HG03354 (cell line): Measurements from ENCODE around the gene CELSR2.
"Not testable (repeated sequence)": the region's sequence is repeated elsewhere in the genome, so short reads cannot be mapped to it uniquely, and the experiment has no call there.

Source experiments
- ATAC-seq: cut with Tn5 transposase; IDR thresholded peaks from one replicate; pipeline ENCODE4 v1.9.1; 2021; ENCODE audit warnings: mild to moderate bottlenecking; ENCODE audit not compliant: unreplicated experiment, poor library complexity, severe bottlenecking

The CELSR2 gene

GRCh38 chr1:109298666-109299557 is 49.6 kb downstream of the CELSR2 start:
- ATAC-seq: no peak

GRCh38 chr1:109299558-109300343 is 50.4 kb downstream of the CELSR2 start:
- ATAC-seq: no peak

GRCh38 chr1:109300650-109301151 is 51.4 kb downstream of the CELSR2 start:
- ATAC-seq: no peak

DNA sequence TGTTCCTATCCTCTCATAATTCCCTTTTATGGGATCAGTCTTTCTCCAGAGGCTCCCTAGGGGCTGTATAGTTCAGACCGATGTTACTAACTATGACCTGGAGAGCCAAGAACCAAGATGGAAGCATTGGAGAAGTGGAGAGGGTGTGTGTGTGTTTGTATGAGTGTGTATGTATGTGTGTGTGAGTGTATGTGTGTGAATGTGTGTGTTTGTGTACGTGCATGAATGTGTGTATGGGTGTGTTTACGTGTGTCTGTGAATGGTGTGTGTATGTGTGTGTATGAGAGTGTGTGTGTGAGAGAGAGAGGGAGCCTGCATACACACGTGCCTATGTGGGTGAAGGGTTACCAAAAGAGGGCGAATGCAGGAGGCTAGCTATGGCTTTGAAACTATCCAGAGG is 52.5 kb downstream of the CELSR2 start:
- no peak for ATAC-seq

DNA sequence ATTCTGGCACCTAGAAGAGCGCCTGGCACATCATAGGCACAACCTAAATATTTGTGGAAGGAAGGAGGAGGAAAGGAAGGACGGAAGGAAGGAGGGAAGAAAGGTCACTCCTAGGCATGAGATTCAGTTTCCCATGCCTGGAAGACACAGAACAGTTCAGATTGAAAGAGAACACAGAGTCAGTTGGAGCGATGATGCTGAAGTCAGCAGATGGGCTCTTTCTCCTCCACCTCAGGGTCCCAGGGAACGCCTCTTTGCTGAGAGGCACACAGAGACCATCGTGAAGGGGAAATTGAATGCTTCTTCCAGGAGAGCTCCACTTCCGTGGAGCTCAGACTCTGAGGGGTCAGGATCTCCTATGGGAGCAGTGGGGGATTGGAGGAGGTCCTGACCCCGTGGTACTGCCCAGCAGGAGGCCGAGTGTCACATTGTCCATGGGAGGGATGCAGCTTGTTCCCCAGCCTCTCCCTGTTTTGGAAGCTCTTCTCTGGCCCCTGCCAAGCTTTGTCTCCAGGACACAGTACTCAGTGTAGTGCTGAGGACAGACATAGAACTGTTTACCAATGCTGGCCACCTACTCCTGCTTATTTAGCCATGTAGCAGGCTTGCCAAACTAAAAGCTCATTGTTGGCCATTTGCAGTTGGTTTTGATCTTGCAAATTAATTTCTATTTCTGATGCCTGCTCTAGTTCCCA is 55.0 kb downstream of the CELSR2 start:
- ATAC-seq: no peak

DNA sequence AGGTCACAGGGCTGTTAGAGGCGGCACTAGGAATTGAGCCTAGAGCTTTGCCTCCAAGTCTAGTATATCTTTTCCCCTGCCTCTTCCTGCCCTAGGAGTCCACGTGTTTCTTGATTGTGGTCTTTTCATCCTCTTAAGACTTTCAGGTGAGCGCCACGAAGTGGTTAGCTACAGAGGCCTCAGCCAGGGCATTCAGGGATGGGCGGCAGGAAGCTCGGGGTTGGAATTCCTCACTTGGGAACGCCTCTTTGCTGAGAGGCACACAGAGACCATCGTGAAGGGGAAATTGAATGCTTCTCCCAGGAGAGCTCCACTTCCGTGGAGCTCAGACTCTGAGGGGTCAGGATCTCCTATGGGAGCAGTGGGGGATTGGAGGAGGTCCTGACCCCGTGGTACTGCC is 56.7 kb downstream of the CELSR2 start:
- ATAC-seq: not testable (repeated sequence)

DNA sequence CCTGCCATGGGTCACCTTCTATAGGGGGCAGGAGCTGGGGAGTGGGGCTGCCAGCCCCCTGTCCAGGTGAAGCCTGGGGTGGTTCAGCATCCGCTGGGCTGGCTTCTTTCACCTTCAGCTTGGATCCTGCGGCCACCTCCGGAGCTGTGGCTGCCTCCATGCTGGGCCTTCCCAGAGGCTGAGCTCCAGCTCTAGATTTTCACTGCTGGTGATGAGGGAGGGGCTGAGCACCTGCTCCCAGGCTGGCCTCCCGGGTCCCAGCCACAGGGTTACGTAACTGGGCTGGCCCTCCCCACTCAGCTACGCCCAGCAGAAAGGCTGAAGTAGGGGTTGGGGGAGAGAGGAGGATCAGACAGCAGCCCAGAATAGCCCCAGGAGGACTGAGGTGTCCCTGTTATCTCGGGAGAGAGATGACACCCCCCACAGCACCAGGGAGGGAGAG is 57.5 kb downstream of the CELSR2 start, which contains the start of gene MYBPHL:
TSS of gene MYBPHL (minus strand) at position 180 of the 442 bp plus-strand sequence. CDS start at position 160, 20 bp downstream.
- no peak for ATAC-seq

DNA sequence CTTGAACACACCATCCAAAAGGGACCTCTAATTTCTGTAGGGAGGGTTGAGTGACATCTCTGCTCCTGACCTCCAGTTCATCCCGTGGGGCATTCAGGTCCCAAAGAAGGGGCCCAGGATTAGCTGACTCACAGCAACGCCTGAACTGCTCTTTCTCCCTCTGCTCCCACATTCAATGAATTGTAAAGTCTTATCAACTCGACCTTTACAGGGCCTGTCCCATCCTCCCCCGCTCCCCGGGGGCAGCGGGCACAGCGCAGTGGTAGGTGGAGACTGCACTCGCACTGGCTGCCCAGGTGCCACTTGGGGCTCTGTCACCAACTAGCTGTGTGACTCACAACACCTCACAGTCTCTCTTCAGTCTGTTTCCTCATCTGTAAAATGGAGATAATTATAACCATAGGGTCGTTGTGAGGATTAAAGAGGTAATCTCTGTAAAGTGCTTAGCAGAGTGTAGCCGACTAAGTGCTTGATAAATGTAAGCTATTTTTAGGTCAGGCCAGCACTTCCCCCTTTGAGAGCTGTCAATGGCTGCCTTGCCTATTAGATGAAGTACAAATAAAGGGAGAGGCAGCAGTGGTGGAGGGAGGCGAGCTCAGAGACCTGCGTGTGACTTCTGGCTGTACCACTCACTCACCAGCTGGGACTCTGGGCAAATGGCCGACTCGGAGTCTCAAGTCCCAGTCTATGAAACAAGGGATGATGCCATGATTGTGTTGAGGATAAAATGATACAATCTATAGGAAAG is 58.1 kb downstream of the CELSR2 start:
- no peak for ATAC-seq

GRCh38 chr1:109309347-109309746 is 60.0 kb downstream of the CELSR2 start:
- ATAC-seq: no peak

DNA sequence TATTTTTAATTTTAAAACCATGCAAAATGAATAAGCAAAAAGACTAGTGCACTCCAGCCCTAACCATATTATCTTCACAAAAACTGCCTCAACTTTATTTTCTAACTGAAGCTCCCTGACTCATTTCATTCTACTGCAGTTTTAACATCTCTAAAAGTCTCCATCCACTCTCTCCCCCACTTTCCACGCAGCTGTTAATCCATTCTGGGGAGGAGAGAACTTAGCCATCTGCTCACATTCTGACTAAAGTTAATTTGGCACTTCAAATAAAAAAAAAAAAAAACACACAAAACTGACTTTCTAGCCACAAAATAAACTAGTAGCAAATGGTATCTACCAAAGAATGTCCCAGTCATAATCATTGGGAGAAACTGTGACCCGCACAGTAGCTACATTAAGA is 62.9 kb downstream of the CELSR2 start:
- ATAC-seq: no peak

DNA sequence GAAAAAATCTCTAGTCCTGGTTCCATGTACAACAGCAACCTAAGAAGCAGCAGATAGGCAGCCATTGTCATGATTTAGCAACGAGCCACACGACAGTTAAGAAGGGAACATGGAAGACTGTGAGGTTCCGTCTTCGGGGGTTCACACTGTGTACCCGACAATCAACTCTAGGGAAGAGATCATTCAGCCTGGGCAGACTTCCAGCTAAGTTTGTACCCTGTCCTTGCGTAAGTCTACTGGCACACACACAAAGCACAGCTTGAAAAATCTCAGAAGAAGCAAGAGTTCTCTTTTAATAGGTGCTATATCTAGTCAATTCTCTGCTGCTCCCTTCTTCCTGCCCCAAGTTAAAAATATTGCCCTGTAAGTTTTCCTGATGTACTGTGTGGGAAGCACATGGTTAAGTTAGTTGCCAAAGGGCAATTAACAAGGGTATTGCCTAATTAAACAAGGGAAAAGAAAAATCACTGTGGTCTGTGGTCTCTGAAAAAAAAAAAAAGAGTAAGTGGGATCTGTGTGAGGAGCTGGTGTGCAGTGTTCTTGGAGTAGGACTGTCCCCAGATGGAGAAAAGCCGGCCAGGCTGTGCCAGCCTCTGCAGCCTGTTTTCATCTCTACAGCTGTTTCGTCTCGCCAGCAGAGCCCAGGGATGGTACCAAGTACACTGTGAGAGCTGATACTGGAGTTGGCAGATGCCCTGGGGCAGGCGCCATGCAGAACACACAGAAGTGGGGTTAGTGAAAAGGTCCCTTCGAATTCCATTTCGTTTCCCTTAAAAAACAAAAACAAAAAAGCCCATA is 63.8 kb downstream of the CELSR2 start:
- no peak for ATAC-seq

GRCh38 chr1:109314795-109315194 is 65.5 kb downstream of the CELSR2 start:
- no peak for ATAC-seq

DNA sequence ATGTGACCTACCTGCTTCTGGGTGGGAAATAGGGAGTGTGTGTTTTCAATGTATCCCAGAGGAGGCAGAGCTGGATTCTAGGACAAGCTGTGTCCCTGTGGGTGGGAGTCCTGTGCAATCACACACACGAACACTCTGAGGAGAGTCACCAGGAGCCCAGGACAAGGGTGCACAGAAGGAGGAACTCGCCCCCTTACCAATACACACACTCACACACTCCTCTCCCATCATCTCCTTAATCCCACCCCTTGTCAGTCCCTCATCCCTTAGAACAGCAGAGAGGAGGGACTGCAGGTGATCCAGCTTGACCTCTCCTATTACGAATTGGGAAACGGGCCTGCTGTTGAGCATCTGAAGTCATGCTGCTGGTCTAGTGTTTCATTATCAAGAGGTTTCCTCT is 65.9 kb downstream of the CELSR2 start:
- ATAC-seq: no peak

DNA sequence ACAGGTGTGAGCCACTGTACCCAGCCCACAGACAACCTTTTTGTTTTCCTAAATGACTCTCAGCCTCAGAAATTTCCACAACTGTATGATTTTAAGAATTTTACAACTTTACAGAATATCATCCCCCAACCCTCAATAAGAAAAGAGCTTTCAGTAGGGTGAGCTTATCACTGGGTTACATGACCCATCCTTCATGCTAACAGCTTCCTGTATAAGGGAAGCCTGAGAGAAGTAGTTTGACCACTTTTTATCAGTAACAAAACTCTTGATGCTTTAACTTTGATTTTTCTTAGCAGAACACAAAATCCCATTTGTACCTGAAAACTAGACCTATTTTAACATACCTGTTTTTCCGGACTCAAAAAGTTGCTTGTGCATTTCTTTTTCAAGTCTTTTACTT is 67.2 kb downstream of the CELSR2 start:
- ATAC-seq: no peak

DNA sequence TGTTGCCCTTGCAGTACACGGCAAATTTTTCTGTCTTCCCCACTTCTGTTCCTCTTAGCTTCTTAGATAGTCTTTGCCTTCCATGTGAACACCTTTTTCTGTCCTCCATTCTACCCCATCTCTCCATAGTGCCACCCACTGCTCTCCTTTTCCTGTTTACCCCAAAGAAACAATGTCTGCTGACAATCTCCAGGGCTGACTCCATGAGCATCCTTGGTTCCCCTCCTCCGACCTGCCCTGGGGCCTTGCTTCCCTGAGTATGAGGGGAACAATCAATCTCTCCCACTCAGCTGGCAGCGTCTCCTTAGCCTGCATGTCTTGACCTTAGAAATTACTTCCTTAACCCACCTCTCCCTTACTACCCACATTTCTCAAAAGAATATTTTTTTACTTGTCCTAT is 69.8 kb downstream of the CELSR2 start:
- no peak for ATAC-seq

DNA sequence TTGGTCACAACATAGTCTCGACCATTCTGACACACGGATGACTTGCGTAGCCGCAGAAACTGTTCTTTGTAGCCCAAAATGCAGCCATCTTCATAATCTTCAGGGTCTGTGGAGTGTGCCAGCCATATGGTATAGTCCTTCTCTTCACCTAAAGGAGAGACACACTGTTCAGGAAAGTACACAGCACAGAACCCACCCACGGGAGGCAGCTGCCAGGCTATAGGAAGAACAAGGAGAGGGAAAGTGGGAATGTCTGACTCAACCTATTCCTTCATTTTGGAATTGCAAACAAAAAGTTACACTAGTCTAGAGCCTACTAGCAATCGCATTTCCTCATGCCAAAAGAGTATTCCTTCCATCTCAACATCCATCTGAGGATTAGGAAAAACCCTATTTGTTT is 73.6 kb downstream of the CELSR2 start:
- no peak for ATAC-seq
